SU-DHL-6 (cell line): ENCODE results near the gene TMEM229B.

Experiments used
- CTCF ChIP-seq: fragments of 200-600 bp; sonication (generic); IDR thresholded peaks from one replicate; pipeline ENCODE4 v1.5.1; 2017; ENCODE audit warnings: antibody characterized with exemption, mild to moderate bottlenecking, low read length, moderate library complexity; ENCODE audit not compliant: insufficient read depth, poor library complexity, severe bottlenecking
- EZH2phosphoT487 ChIP-seq: fragments of 200-600 bp; sonication (generic), shearing (Covaris generic); conservative IDR thresholded peaks from 2 replicates; pipeline ENCODE4 v1.6.1; 2018; ENCODE audit warnings: mild to moderate bottlenecking, antibody characterized with exemption, low read length, moderate library complexity, mixed read lengths

GRCh38 chr14:67428501-67429031 is 60.0 kb downstream of the TMEM229B start:
- TF ChIP-seq CTCF (no peak), EZH2phosphoT487 (no peak)
